K562 (cell line): ENCODE results near the gene EHBP1L1. TPM values are rescaled to one million over a fixed set of nuclear protein-coding genes. Genes with fewer than 3 reads are reported as not detected.

Source experiments
- ATF1 ChIP-seq, 2 experiments: fragments of 450-650 bp in 1 of 2; IDR thresholded peaks; 2 replicates each; pipeline ENCODE4 v1.6.1; 2016; ENCODE audit warnings: missing compliant biosample characterization in 1 of 2, missing genetic modification characterization in 1 of 2
- CEBPB ChIP-seq: fragments of 450-650 bp; IDR thresholded peaks from 2 replicates; pipeline ENCODE4 v1.6.1; 2016; ENCODE audit warnings: missing genetic modification characterization, missing compliant biosample characterization
- CEBPG ChIP-seq, 3 experiments: fragments of 200-800 bp in 1 of 3; sonication (Bioruptor generic) in 1 of 3; sonication (generic) in 1 of 3; formaldehyde crosslinking in 1 of 3; IDR thresholded peaks in 2 of 3; conservative IDR thresholded peaks in 1 of 3; 2 replicates each; pipeline versions ENCODE4 v1.6.1 to v1.8.0; 2016 to 2022; ENCODE audit warnings: missing compliant biosample characterization in 2 of 3, missing genetic modification characterization in 2 of 3, mild to moderate bottlenecking in 1 of 3, missing genetic modification reagents in 1 of 3
- CREM ChIP-seq: IDR thresholded peaks from 2 replicates; pipeline ENCODE4 v1.6.1; 2014; ENCODE audit warnings: antibody characterized with exemption, low read depth
- E2F3 ChIP-seq: fragments of 250-450 bp; sonication (Bioruptor Pico); IDR thresholded peaks from 2 replicates; pipeline ENCODE4 v1.4.0; 2020; ENCODE audit warnings: mild to moderate bottlenecking
- ESRRA ChIP-seq: fragments of 450-650 bp; IDR thresholded peaks from 2 replicates; pipeline ENCODE4 v1.6.1; 2014; ENCODE audit warnings: low read depth, mild to moderate bottlenecking, moderate library complexity, borderline replicate concordance
- GTF2E2 ChIP-seq: fragments of 200-800 bp; sonication (Bioruptor generic); IDR thresholded peaks from 2 replicates; pipeline ENCODE4 v1.6.1; 2016; ENCODE audit warnings: missing genetic modification characterization, missing compliant biosample characterization
- HNRNPH1 ChIP-seq: fragments of 200-400 bp; formaldehyde crosslinking; optimal IDR thresholded peaks from 2 replicates; pipeline ENCODE3; 2017; ENCODE audit warnings: low read depth, mild to moderate bottlenecking, low read length, moderate library complexity
- HNRNPL ChIP-seq: fragments of 200-400 bp; formaldehyde crosslinking; IDR thresholded peaks from 2 replicates; pipeline ENCODE4 v1.6.1; 2017; ENCODE audit warnings: low read depth, mild to moderate bottlenecking, low read length
- JUN ChIP-seq, 2 experiments: sonication (generic) in 1 of 2; formaldehyde crosslinking in 1 of 2; IDR thresholded peaks; 2 replicates each; pipeline versions ENCODE4 v1.6.1 to v1.8.0; 2012 to 2022; ENCODE audit warnings: borderline replicate concordance in 2 of 2, mild to moderate bottlenecking in 2 of 2, improper control_type of control experiment in 1 of 2, low read depth in 1 of 2, low read length in 1 of 2, missing genetic modification reagents in 1 of 2
- LCOR ChIP-seq: sonication (generic); formaldehyde crosslinking; IDR thresholded peaks from 2 replicates; pipeline ENCODE4 v1.8.0; 2022; ENCODE audit warnings: mild to moderate bottlenecking, missing genetic modification reagents
- MBD2 ChIP-seq: sonication (generic); IDR thresholded peaks from 2 replicates; pipeline ENCODE4 v1.6.1; 2016; ENCODE audit warnings: low read depth, borderline replicate concordance
- MYNN ChIP-seq, 2 experiments: sonication (generic); formaldehyde crosslinking in 1 of 2; IDR thresholded peaks; 2 replicates each; pipeline versions ENCODE4 v1.5.0 to v1.6.1; 2016 to 2020; ENCODE audit warnings: antibody characterized with exemption in 1 of 2, missing genetic modification reagents in 1 of 2
- PHB ChIP-seq: fragments of 250-450 bp; sonication (Bioruptor Pico); IDR thresholded peaks from 2 replicates; pipeline ENCODE4 v1.5.0; 2021
- PRPF4 ChIP-seq: fragments of 200-400 bp; formaldehyde crosslinking; IDR thresholded peaks from one replicate; pipeline ENCODE4 v1.6.1; 2017; ENCODE audit warnings: low read length, low read depth, mild to moderate bottlenecking; ENCODE audit not compliant: insufficient read depth, poor library complexity, severe bottlenecking
- SAFB ChIP-seq: fragments of 200-400 bp; formaldehyde crosslinking; IDR thresholded peaks from 2 replicates; pipeline ENCODE4 v1.6.1; 2017; ENCODE audit warnings: low read depth, low read length, borderline replicate concordance
- STAG1 ChIP-seq: sonication (generic); formaldehyde crosslinking; IDR thresholded peaks from 2 replicates; pipeline ENCODE4 v1.5.0; 2020; ENCODE audit warnings: missing genetic modification reagents, borderline replicate concordance
- TAF1 ChIP-seq: IDR thresholded peaks from 2 replicates; pipeline ENCODE4 v1.6.1; 2011; ENCODE audit warnings: mild to moderate bottlenecking, low read length, moderate library complexity; ENCODE audit not compliant: insufficient read depth, control insufficient read depth, severe bottlenecking; ENCODE audit errors: extremely low read depth
- TOE1 ChIP-seq, 2 experiments: fragments of 450-650 bp in 1 of 2; sonication (generic) in 1 of 2; formaldehyde crosslinking in 1 of 2; IDR thresholded peaks; 2 replicates each; pipeline versions ENCODE4 v1.7.1 to v1.8.0; 2016 to 2022; ENCODE audit warnings: borderline replicate concordance in 2 of 2, mild to moderate bottlenecking in 2 of 2, antibody characterized with exemption in 1 of 2, inconsistent platforms in 1 of 2, low read depth in 1 of 2, missing genetic modification reagents in 1 of 2, moderate library complexity in 1 of 2
- XRCC3 ChIP-seq: fragments of 450-650 bp; IDR thresholded peaks from 2 replicates; pipeline ENCODE4 v1.6.1; 2017; ENCODE audit warnings: mild to moderate bottlenecking, moderate library complexity
- YY1 ChIP-seq, 3 experiments: IDR thresholded peaks; 2 replicates each; pipeline ENCODE4 v1.6.1; 2011; ENCODE audit warnings: low read length in 2 of 3, mild to moderate bottlenecking in 2 of 3, moderate library complexity in 2 of 3, borderline replicate concordance in 1 of 3, control low read depth in 1 of 3, low read depth in 1 of 3; ENCODE audit not compliant: insufficient read depth in 3 of 3, insufficient replicate concordance in 2 of 3, control insufficient read depth in 1 of 3, insufficient read length in 1 of 3; ENCODE audit errors: extremely low read depth in 1 of 3
- ZBED1 ChIP-seq: IDR thresholded peaks from 2 replicates; pipeline ENCODE4 v1.6.1; 2014
- ZNF124 ChIP-seq: sonication (generic); formaldehyde crosslinking; IDR thresholded peaks from 2 replicates; pipeline ENCODE4 v1.8.1; 2022; ENCODE audit warnings: missing genetic modification reagents
- polyA plus RNA-seq, 8 experiments: library from polyadenylated mRNA; depleted of rRNA in 4 of 8; stranded (reverse) in 5 of 8; unstranded in 3 of 8; fragments of >200 nt; fragmentation: Nextera tagmentation in 2 of 8; fragmentation: Illumina TruSeq in 1 of 8; extraction: Ambion mirVana in 2 of 8; extraction: Trizol in 1 of 8; gene quantifications; 2 replicates each; pipeline versions ENCODE4 v1.2.1 to v1.2.3, GENCODE V29; 2011 to 2014; ENCODE audit warnings: inconsistent platforms in 1 of 8, missing spikeins in 1 of 8
- total RNA-seq, 7 experiments: library from RNA; depleted of rRNA in 6 of 7; stranded (reverse); fragments of >200 nt in 6 of 7; fragmentation: Illumina TruSeq in 2 of 7; extraction: Trizol in 2 of 7; gene quantifications; 2 replicates each; pipeline versions ENCODE4 v1.2.1 to v1.2.3, GENCODE V29; 2011 to 2021; ENCODE audit warnings: low replicate concordance in 1 of 7
- TF ChIP-seq, protein P1 (sequence below), 2 experiments: IDR thresholded peaks; 2 replicates each; pipeline ENCODE4 v1.6.1; 2011; ENCODE audit warnings: borderline replicate concordance in 1 of 2, control low read depth in 1 of 2, low read depth in 1 of 2, low read length in 1 of 2, mild to moderate bottlenecking in 1 of 2, mixed read lengths in 1 of 2, moderate library complexity in 1 of 2; ENCODE audit not compliant: insufficient read depth in 1 of 2, insufficient read length in 1 of 2, poor library complexity in 1 of 2, severe bottlenecking in 1 of 2; ENCODE audit errors: extremely low read depth in 1 of 2

Gene EHBP1L1
- total and polyA plus RNA-seq, 9 of the 15 experiments (the other 6 are each of a cell fraction or from before 2014, with no cell fraction given) = 0.03 to 87.1 (median 26.3) TPM

DNA sequence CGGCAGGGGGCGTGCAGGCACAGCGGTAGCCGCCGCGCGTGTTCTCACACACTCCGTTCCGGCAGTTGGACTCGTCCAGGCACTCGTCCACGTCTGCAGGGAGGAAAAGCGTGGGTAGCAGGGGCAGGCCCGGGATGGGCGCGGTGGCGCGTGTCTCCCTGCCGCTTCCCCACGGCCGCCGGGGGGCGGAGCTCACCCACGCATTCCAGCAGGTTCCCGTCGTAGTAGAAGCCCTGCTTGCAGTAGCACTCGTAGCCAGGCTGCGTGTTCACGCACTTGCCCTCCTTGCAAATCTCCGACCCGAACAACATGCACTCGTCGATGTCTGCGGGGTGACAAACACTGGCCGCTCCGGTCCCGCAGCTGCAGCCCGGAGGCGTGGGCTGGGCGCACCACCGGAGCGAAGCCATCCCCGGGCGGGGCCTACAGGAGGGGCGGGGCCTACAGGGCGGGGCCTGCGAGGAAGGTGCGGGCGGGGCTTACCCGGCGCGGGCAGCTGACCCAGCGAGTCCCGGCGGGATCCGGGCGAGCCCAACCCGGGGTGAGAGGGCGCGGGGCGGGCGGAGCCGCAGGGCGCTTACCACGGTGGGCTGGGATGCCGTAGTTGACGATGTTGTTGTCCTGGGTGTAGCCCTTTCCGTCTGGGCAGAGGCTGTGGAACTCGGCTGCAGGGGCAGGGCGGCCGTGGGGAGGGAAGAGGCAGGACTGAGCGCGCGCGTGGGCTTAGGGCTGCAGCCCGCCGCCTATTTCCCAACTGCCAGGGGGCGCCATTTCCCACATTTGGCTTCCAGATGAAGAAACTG is 35.4 kb upstream of the EHBP1L1 start (continued):
- TF ChIP-seq MBD2 = no peak; the same call in 1 of the 2 replicates
- 0 out of 2 replicates have a peak, but pooled peaks have one; percentile 26 for TF ChIP-seq ZBED1
- peak; percentile 64 for TF ChIP-seq CREM
- peak; percentile 75; the same call in 1 of the 2 replicates for TF ChIP-seq STAG1 (CRISPR knock-in tag)
- no peak for TF ChIP-seq JUN (IDR thresholded peaks at IDR 0.05; ENCODE audit: borderline replicate concordance, low read depth, low read length)
- TF ChIP-seq JUN (CRISPR knock-in tag; IDR thresholded peaks at IDR 0.05; ENCODE audit: borderline replicate concordance) = peak; percentile 60; the same call in 1 of the 2 replicates
- peak in 1 of 3 experiments; percentile 24 for TF ChIP-seq YY1 (IDR thresholded peaks at IDR 0.05; ENCODE audit: borderline replicate concordance in 1 of 3, control insufficient read depth in 1 of 3, extremely low read depth in 1 of 3, insufficient read depth in 3 of 3, insufficient read length in 1 of 3, insufficient replicate concordance in 2 of 3, low read depth in 1 of 3, low read length in 2 of 3)
- peak; percentile 36 for TF ChIP-seq TAF1
- TF ChIP-seq E2F3 = peak; percentile 64; the same call in 1 of the 2 replicates
- no peak for TF ChIP-seq ZNF124
- TF ChIP-seq TOE1 (IDR thresholded peaks at IDR 0.05; ENCODE audit: borderline replicate concordance) = peak; percentile 65
- no peak for TF ChIP-seq TOE1 (CRISPR knock-in tag; IDR thresholded peaks at IDR 0.05; ENCODE audit: borderline replicate concordance, low read depth)
- no peak for TF ChIP-seq MYNN (IDR thresholded peaks at IDR 0.05)
- no peak for TF ChIP-seq MYNN (CRISPR knock-in tag; IDR thresholded peaks at IDR 0.05)
- TF ChIP-seq LCOR (CRISPR knock-in tag) = peak; percentile 26; the same call in 1 of the 2 replicates
- TF ChIP-seq PHB (CRISPR knock-in tag) = no peak
- TF ChIP-seq GTF2E2 = no peak
- no peak for TF ChIP-seq HNRNPH1
- TF ChIP-seq, protein P1, sequence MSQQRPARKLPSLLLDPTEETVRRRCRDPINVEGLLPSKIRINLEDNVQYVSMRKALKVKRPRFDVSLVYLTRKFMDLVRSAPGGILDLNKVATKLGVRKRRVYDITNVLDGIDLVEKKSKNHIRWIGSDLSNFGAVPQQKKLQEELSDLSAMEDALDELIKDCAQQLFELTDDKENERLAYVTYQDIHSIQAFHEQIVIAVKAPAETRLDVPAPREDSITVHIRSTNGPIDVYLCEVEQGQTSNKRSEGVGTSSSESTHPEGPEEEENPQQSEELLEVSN (IDR thresholded peaks at IDR 0.05; ENCODE audit: borderline replicate concordance in 1 of 2, extremely low read depth in 1 of 2, insufficient read depth in 1 of 2, insufficient read length in 1 of 2, low read depth in 1 of 2, low read length in 1 of 2, poor library complexity in 1 of 2, severe bottlenecking in 1 of 2) = peak; percentile 28 to 55
- TF ChIP-seq ATF1 (CRISPR knock-in tag; IDR thresholded peaks at IDR 0.05) = no peak
- TF ChIP-seq ATF1 (tag; IDR thresholded peaks at IDR 0.05) = peak; percentile 52
- TF ChIP-seq SAFB = peak; percentile 94
- TF ChIP-seq PRPF4 = no peak
- TF ChIP-seq ESRRA = peak; percentile 38; the same call in 1 of the 2 replicates
- peak; percentile 69 for TF ChIP-seq CEBPB (tag)
- peak; percentile 54; the same call in 1 of the 2 replicates for TF ChIP-seq HNRNPL
- TF ChIP-seq CEBPG (CRISPR knock-in tag; IDR thresholded peaks at IDR 0.05) = peak; percentile 50; the same call in 1 of the 2 replicates
- peak in 1 of 2 experiments; percentile 70; a peak in 2 of 4 replicates for TF ChIP-seq CEBPG (tag; conservative IDR thresholded peaks at IDR 0.05 in 1 of 2, IDR thresholded peaks at IDR 0.05 in 1 of 2)
- no peak for TF ChIP-seq XRCC3
